ENCODE measurements around the gene ABCA3.

GRCh38 chr16:2253293-2253692 is 87.2 kb downstream of the ABCA3 start:
- TF ChIP-seq SIN3A (IDR thresholded peaks at IDR 0.05; ENCODE audit: borderline replicate concordance, insufficient read depth, low read length) (no peak), TAF1 (IDR thresholded peaks at IDR 0.05; ENCODE audit: borderline replicate concordance, insufficient read depth, low read length) (no peak), POLR2AphosphoS5 (IDR thresholded peaks at IDR 0.05; ENCODE audit: low read depth, low read length) (no peak)
